SK-N-SH (cell line): ENCODE data around the gene GNG14. TPM values are rescaled to one million over a fixed set of nuclear protein-coding genes. Genes with fewer than 3 reads are reported as not detected.
"Not testable (repeated sequence)": the region's sequence is repeated elsewhere in the genome, so short reads cannot be mapped to it uniquely, and the experiment has no call there.

Experiments
- CTCF ChIA-PET: fragments of 300-600, 350-600 bp; formaldehyde crosslinking; extraction: SDS; loops from one replicate; lab custom pipeline; 2021; lab: Yijun Ruan, JAX
- POLR2A ChIA-PET: fragments of 350-600 bp; sonication (Branson Sonifier 250); formaldehyde crosslinking; extraction: SDS; loops from one replicate; lab custom pipeline; 2020; ENCODE audit warnings: antibody characterized with exemption, inconsistent platforms; lab: Yijun Ruan, JAX
- DNase-seq: peaks from one replicate; pipeline ENCODE4 v3.0.0; 2012
- H2AFZ ChIP-seq: fragments of 200-600 bp; sonication (generic); 2 replicates; pipeline ENCODE4 v1.8.1; 2016; ENCODE audit warnings: antibody characterized with exemption, mild to moderate bottlenecking, low read depth
- H3F3A ChIP-seq: fragments of 200-600 bp; sonication (generic); replicated peaks from 2 replicates; pipeline ENCODE3; 2016; ENCODE audit warnings: antibody characterized with exemption, mild to moderate bottlenecking; ENCODE audit not compliant: insufficient read depth
- H3K27ac ChIP-seq, 2 experiments: fragments of 200-500 bp in 1 of 2; fragments of 200-600 bp in 1 of 2; sonication (Bioruptor generic) in 1 of 2; sonication (generic), shearing (Covaris generic) in 1 of 2; 2 replicates each; pipeline versions ENCODE4 v1.5.1 to v1.6.1; 2014 to 2016; ENCODE audit warnings: low read depth in 2 of 2, inconsistent platforms in 1 of 2, low read length in 1 of 2, mild to moderate bottlenecking in 1 of 2, mixed read lengths in 1 of 2
- H3K27me3 ChIP-seq: fragments of 200-600 bp; sonication (generic), shearing (Covaris generic); 2 replicates; pipeline ENCODE4 v1.6.1; 2016; ENCODE audit warnings: mixed run types; ENCODE audit not compliant: insufficient read depth
- H3K36me3 ChIP-seq, 2 experiments: fragments of 200-500 bp in 1 of 2; fragments of 200-600 bp in 1 of 2; sonication (Bioruptor generic) in 1 of 2; sonication (generic) in 1 of 2; replicated peaks in 1 of 2; 2 replicates each; pipeline versions ENCODE3 to v1.5.1; 2014 to 2016; ENCODE audit warnings: low read length in 1 of 2, mild to moderate bottlenecking in 1 of 2; ENCODE audit not compliant: insufficient read depth in 2 of 2, control insufficient read depth in 1 of 2
- H3K4me1 ChIP-seq, 2 experiments: fragments of 200-500 bp in 1 of 2; fragments of 200-600 bp in 1 of 2; sonication (Bioruptor generic) in 1 of 2; sonication (generic), shearing (Covaris generic) in 1 of 2; 2 replicates each; pipeline versions ENCODE4 v1.5.1 to v1.6.1; 2014 to 2016; ENCODE audit warnings: low read depth in 1 of 2, low read length in 1 of 2, mixed run types in 1 of 2; ENCODE audit not compliant: insufficient read depth in 2 of 2, control insufficient read depth in 1 of 2
- H3K4me2 ChIP-seq: fragments of 200-600 bp; sonication (generic), shearing (Covaris generic); 2 replicates; pipeline ENCODE4 v1.6.1; 2017; ENCODE audit warnings: mixed run types
- H3K4me3 ChIP-seq, 2 experiments: fragments of 200-500 bp in 1 of 2; fragments of 200-600 bp in 1 of 2; sonication (Bioruptor generic) in 1 of 2; sonication (generic), shearing (Covaris generic) in 1 of 2; 2 replicates each; pipeline versions ENCODE4 v1.5.1 to v1.8.1; 2014 to 2016; ENCODE audit warnings: low read depth in 2 of 2, inconsistent platforms in 1 of 2, low read length in 1 of 2, mild to moderate bottlenecking in 1 of 2, mixed read lengths in 1 of 2, moderate library complexity in 1 of 2
- H3K79me2 ChIP-seq: fragments of 200-600 bp; sonication (generic); 2 replicates; pipeline ENCODE4 v1.8.1; 2017; ENCODE audit warnings: mild to moderate bottlenecking; ENCODE audit not compliant: insufficient read depth
- H3K9ac ChIP-seq: fragments of 200-600 bp; sonication (generic); 2 replicates; pipeline ENCODE4 v1.6.1; 2017; ENCODE audit warnings: mixed run types
- H3K9me2 ChIP-seq: fragments of 200-600 bp; sonication (generic); 2 replicates; pipeline ENCODE4 v1.6.1; 2017; ENCODE audit warnings: mixed run types
- H3K9me3 ChIP-seq: fragments of 200-600 bp; sonication (generic); 2 replicates; pipeline ENCODE4 v1.6.1; 2017; ENCODE audit warnings: mixed run types, mild to moderate bottlenecking, moderate library complexity
- H4K20me1 ChIP-seq: fragments of 200-600 bp; sonication (generic); 2 replicates; pipeline ENCODE4 v1.6.1; 2017; ENCODE audit warnings: mild to moderate bottlenecking, mixed run types; ENCODE audit not compliant: insufficient read depth
- EZH2phosphoT487 ChIP-seq: fragments of 200-600 bp; sonication (generic); IDR thresholded peaks from 2 replicates; pipeline ENCODE4 v1.6.1; 2017; ENCODE audit warnings: low read depth, mixed run types, mild to moderate bottlenecking, antibody characterized with exemption, moderate library complexity, borderline replicate concordance
- GABPA ChIP-seq: IDR thresholded peaks from 2 replicates; pipeline ENCODE4 v1.4.0; 2012; ENCODE audit warnings: low read depth, mild to moderate bottlenecking
- NFIC ChIP-seq: IDR thresholded peaks from 2 replicates; pipeline ENCODE4 v1.4.0; 2012; ENCODE audit warnings: borderline replicate concordance
- POLR2AphosphoS5 ChIP-seq: IDR thresholded peaks from 2 replicates; pipeline ENCODE4 v1.6.1; 2012; ENCODE audit warnings: low read depth, low read length
- RXRA ChIP-seq: IDR thresholded peaks from 2 replicates; pipeline ENCODE4 v1.4.0; 2012; ENCODE audit warnings: low read depth, mild to moderate bottlenecking, borderline replicate concordance
- SMC3 ChIP-seq: IDR thresholded peaks from 2 replicates; pipeline ENCODE4 v1.6.1; 2012; ENCODE audit warnings: low read depth, low read length, improper control_type of control experiment
- TCF12 ChIP-seq: IDR thresholded peaks from 2 replicates; pipeline ENCODE4 v1.4.0; 2012
- WGBS: methylation state at CpG from one replicate; pipeline ENCODE4 v1.1.6; 2017; ENCODE audit warnings: low lambda C conversion rate; 5-methylcytosine and 5-hydroxymethylcytosine counted together
- polyA plus RNA-seq, 3 experiments: library from polyadenylated mRNA; depleted of rRNA; stranded (reverse); fragments of >200 nt; gene quantifications; 2 replicates each; pipeline ENCODE4 v1.2.3, GENCODE V29; 2012
- TF ChIP-seq, protein P1 (sequence below): fragments of 200-600 bp; sonication (generic); IDR thresholded peaks from 2 replicates; pipeline ENCODE4 v1.6.1; 2017; ENCODE audit warnings: antibody characterized with exemption, mild to moderate bottlenecking, moderate library complexity
- TF ChIP-seq, protein P2 (sequence below): fragments of 150-350 bp; IDR thresholded peaks from 2 replicates; pipeline ENCODE4 v1.6.1; 2016; ENCODE audit warnings: mild to moderate bottlenecking, low read depth, low read length
- TF ChIP-seq, protein P3 (sequence below): IDR thresholded peaks from 2 replicates; pipeline ENCODE4 v1.6.1; 2012; ENCODE audit warnings: mild to moderate bottlenecking, low read depth, low read length, moderate library complexity

GNG14 gene
- polyA plus RNA-seq, 1 of the 3 experiments (the other 2 are of a cell fraction) = not detected

DNA sequence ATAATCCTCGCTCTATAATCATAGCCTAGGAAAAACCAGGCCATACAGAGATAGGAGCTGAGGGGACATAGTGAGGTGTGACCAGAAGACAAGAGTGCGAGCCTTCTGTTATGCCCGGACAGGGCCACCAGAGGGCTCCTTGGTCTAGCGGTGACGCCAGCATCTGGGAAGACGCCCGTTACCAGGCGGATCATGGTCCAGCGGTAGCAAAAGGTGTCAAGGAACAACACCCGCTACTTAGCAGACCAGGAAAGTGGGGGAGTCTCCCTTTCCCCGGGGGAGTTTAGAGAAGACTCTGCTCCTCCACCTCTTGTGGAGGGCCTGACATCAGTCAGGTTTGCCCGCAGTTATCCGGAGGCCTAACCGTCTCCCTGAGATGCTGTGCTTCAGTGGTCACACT lies 24.3 kb downstream of the GNG14 start:
- H4K20me1 ChIP-seq, H3K4me3 ChIP-seq, H3K4me2 ChIP-seq, H2AFZ ChIP-seq, DNase-seq, POLR2A ChIA-PET, H3K9me3 ChIP-seq, H3K4me1 ChIP-seq, H3K27ac ChIP-seq, H3K9ac ChIP-seq, H3K9me2 ChIP-seq, H3K27me3 ChIP-seq: not testable (repeated sequence)
- WGBS = 100% methylated on average over 2 of the region's 14 CpGs
- peaks cover 24% of the 10 kb centered on the region; the same call in 1 of the 2 replicates for H3K79me2 ChIP-seq
- H3K36me3 ChIP-seq = peaks cover 42 to 43% of the 10 kb centered on the region in 2 experiments
- TF ChIP-seq, protein P1, sequence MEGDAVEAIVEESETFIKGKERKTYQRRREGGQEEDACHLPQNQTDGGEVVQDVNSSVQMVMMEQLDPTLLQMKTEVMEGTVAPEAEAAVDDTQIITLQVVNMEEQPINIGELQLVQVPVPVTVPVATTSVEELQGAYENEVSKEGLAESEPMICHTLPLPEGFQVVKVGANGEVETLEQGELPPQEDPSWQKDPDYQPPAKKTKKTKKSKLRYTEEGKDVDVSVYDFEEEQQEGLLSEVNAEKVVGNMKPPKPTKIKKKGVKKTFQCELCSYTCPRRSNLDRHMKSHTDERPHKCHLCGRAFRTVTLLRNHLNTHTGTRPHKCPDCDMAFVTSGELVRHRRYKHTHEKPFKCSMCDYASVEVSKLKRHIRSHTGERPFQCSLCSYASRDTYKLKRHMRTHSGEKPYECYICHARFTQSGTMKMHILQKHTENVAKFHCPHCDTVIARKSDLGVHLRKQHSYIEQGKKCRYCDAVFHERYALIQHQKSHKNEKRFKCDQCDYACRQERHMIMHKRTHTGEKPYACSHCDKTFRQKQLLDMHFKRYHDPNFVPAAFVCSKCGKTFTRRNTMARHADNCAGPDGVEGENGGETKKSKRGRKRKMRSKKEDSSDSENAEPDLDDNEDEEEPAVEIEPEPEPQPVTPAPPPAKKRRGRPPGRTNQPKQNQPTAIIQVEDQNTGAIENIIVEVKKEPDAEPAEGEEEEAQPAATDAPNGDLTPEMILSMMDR = peak; percentile 52
- CTCF ChIA-PET = interaction anchor here (1.0 to 1.4 kb wide), 2 partner anchors 8 to 10 kb away, joined by 3 to 4 read pairs; no protein-coding TSS in a partner anchor
- peaks cover 12% of the 10 kb centered on the region for H3F3A ChIP-seq

DNA sequence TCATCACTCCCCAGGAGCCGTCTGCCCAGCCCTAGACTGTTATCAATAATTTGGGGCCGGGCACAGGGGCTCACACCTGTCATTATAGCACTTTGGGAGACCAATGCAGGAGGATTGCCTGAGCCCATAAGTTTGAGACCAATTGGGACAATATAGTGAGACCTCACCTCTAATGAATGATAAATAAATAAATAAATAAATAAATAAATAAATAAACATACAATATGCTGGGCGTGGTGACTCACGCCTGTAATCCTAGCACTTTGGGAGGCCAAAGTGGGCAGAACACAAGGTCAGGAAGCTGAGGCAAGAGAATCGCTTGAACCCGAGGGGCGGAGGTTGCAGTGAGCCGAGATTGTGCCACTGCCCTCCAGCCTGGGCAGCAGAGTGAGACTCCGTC lies 25.5 kb downstream of the GNG14 start:
- CTCF ChIA-PET = interaction anchor here (1.0 to 2.4 kb wide), 6 partner anchors 9 to 134 kb away, joined by 3 to 6 read pairs (median 4); no protein-coding TSS in a partner anchor
- H3K4me2 ChIP-seq, DNase-seq, H3K9ac ChIP-seq, H3K9me2 ChIP-seq, POLR2A ChIA-PET, H2AFZ ChIP-seq, H3K27ac ChIP-seq, H4K20me1 ChIP-seq, H3K4me1 ChIP-seq, H3K4me3 ChIP-seq, H3K9me3 ChIP-seq, H3K27me3 ChIP-seq: not testable (repeated sequence)
- peaks cover 44 to 46% of the 10 kb centered on the region in 2 experiments for H3K36me3 ChIP-seq
- WGBS = 92% methylated on average over 9 of the region's 9 CpGs
- peaks cover 36% of the 10 kb centered on the region for H3K79me2 ChIP-seq
- peaks cover 12% of the 10 kb centered on the region for H3F3A ChIP-seq

DNA sequence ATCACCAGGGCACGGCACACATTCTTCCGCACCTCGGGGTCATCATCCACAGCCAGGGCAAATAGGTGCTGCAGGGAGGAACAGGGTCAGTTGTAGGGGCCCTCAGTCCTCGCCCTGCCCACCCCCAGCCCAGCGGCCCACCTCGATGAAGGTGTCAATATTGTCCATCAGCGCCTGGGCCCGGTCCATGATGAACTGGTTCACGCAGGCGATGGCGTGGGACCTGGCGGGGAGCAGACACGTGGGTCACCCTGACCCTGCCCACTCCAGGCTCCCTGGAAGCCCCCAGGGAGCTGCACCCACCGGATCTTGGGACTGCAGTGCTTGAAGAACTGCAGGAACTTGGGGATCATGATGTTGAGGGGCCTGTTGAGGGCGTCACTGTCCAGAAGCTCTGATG lies 27.3 kb downstream of the GNG14 start:
- TF ChIP-seq SMC3 (no peak), EZH2phosphoT487 (no peak), NFIC (no peak), POLR2AphosphoS5 (no peak), TCF12 (no peak), RXRA (no peak), GABPA (no peak)
- TF ChIP-seq, protein P2, sequence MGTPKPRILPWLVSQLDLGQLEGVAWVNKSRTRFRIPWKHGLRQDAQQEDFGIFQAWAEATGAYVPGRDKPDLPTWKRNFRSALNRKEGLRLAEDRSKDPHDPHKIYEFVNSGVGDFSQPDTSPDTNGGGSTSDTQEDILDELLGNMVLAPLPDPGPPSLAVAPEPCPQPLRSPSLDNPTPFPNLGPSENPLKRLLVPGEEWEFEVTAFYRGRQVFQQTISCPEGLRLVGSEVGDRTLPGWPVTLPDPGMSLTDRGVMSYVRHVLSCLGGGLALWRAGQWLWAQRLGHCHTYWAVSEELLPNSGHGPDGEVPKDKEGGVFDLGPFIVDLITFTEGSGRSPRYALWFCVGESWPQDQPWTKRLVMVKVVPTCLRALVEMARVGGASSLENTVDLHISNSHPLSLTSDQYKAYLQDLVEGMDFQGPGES = no peak
- TF ChIP-seq, protein P1 = no peak
- TF ChIP-seq, protein P3, sequence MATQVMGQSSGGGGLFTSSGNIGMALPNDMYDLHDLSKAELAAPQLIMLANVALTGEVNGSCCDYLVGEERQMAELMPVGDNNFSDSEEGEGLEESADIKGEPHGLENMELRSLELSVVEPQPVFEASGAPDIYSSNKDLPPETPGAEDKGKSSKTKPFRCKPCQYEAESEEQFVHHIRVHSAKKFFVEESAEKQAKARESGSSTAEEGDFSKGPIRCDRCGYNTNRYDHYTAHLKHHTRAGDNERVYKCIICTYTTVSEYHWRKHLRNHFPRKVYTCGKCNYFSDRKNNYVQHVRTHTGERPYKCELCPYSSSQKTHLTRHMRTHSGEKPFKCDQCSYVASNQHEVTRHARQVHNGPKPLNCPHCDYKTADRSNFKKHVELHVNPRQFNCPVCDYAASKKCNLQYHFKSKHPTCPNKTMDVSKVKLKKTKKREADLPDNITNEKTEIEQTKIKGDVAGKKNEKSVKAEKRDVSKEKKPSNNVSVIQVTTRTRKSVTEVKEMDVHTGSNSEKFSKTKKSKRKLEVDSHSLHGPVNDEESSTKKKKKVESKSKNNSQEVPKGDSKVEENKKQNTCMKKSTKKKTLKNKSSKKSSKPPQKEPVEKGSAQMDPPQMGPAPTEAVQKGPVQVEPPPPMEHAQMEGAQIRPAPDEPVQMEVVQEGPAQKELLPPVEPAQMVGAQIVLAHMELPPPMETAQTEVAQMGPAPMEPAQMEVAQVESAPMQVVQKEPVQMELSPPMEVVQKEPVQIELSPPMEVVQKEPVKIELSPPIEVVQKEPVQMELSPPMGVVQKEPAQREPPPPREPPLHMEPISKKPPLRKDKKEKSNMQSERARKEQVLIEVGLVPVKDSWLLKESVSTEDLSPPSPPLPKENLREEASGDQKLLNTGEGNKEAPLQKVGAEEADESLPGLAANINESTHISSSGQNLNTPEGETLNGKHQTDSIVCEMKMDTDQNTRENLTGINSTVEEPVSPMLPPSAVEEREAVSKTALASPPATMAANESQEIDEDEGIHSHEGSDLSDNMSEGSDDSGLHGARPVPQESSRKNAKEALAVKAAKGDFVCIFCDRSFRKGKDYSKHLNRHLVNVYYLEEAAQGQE = no peak
- Histone ChIP-seq H3K9ac (no peak overlapping the region), H2AFZ (no peak overlapping the region), H3K79me2 (peaks cover 51% of the 10 kb centered on the region), H3K4me2 (no peak overlapping the region), H3K36me3 (peaks cover 36 to 46% of the 10 kb centered on the region in 2 experiments), H3F3A (peaks cover 8% of the 10 kb centered on the region), H3K4me3 (no peak overlapping the region), H3K9me3 (no peaks in the 10 kb centered on the region), H3K9me2 (no peaks in the 10 kb centered on the region), H3K27ac (no peak overlapping the region), H3K27me3 (no peaks in the 10 kb centered on the region), H3K4me1 (peaks cover 0 to 2% of the 10 kb centered on the region in 2 experiments; a peak in 2 of 4 replicates), H4K20me1 (no peaks in the 10 kb centered on the region)
- WGBS = 100% methylated on average over 11 of the region's 15 CpGs
- ChIA-PET CTCF (interaction anchor here (2.4 kb wide), 1 partner anchor 42 kb away, joined by 6 read pairs; no protein-coding TSS in a partner anchor), POLR2A (no interaction called here)
- DNase-seq = no peak
